ENCODE measurements around the gene C16orf54. TPM values are rescaled to one million over a fixed set of nuclear protein-coding genes. Genes with fewer than 3 reads are reported as not detected.

Gene C16orf54
- total and polyA plus RNA-seq, 4 donors, result 0.38 to 2.4 (median 0.84) TPM

GRCh38 chr16:29743827-29744531 is 1.8 kb downstream of the C16orf54 start:
- no peak overlapping the region for H3K4me3 ChIP-seq (ENCODE audit: low read depth in 1 of 3, low read length in 3 of 3)
- TF ChIP-seq TAF1 (conservative IDR thresholded peaks at IDR 0.05) (no peak), ZBTB33 (IDR thresholded peaks at IDR 0.05) (no peak), HNF4A (conservative IDR thresholded peaks at IDR 0.05) (no peak), HNF4G (IDR thresholded peaks at IDR 0.05) (no peak), NR2F2 (IDR thresholded peaks at IDR 0.05) (no peak), ATF3 (IDR thresholded peaks at IDR 0.05) (no peak), CTCF (IDR thresholded peaks at IDR 0.05; ENCODE audit: low read depth, low read length, missing input control) (no peak), MAX (IDR thresholded peaks at IDR 0.05) (no peak), YY1 (IDR thresholded peaks at IDR 0.05) (no peak), SP1 (IDR thresholded peaks at IDR 0.05) (no peak), FOXA2 (IDR thresholded peaks at IDR 0.05) (no peak), RXRA (IDR thresholded peaks at IDR 0.05) (no peak), GABPA (IDR thresholded peaks at IDR 0.05 in 1 of 2, conservative IDR thresholded peaks at IDR 0.05 in 1 of 2) (no peak), REST (IDR thresholded peaks at IDR 0.05) (no peak), JUND (IDR thresholded peaks at IDR 0.05) (no peak), RAD21 (IDR thresholded peaks at IDR 0.05) (no peak), FOXA1 (IDR thresholded peaks at IDR 0.05) (no peak), EGR1 (IDR thresholded peaks at IDR 0.05; ENCODE audit: low read depth in 2 of 2) (no peak)
- peak overlapping the region in 1 of 2 donors; percentile 20 for H3K27ac ChIP-seq (ENCODE audit: low read depth in 1 of 2, low read length in 2 of 2)
- no peaks in the 10 kb centered on the region for H3K4me1 ChIP-seq (ENCODE audit: control insufficient read depth in 4 of 4, insufficient read depth in 4 of 4, low read length in 3 of 4)
- no peaks in the 10 kb centered on the region for H3K36me3 ChIP-seq (ENCODE audit: control insufficient read depth in 4 of 4, insufficient read depth in 3 of 4, low read depth in 1 of 4, low read length in 3 of 4)
- no peak for DNase-seq (ENCODE audit: low spot score)
- WGBS, result 91% methylated on average over 21 of the region's 21 CpGs
- no peaks in the 10 kb centered on the region for H3K9me3 ChIP-seq (ENCODE audit: control insufficient read depth in 4 of 4, low read length in 3 of 4)
- no peaks in the 10 kb centered on the region for H3K27me3 ChIP-seq (ENCODE audit: control insufficient read depth in 4 of 4, insufficient read depth in 4 of 4, low read length in 3 of 4)
- no peak overlapping the region for H3K9ac ChIP-seq (ENCODE audit: low read depth in 1 of 2, low read length in 2 of 2)
